Measurements from ENCODE around the gene ATP10A. TPM values are rescaled to one million over a fixed set of nuclear protein-coding genes. Genes with fewer than 3 reads are reported as not detected.
A peak's percentile ranks its signal among the peaks of the same experiment; 100 is the strongest.

The ATP10A gene
- total and polyA plus RNA-seq, 5 experiments from 2014 or later, result 5.2 to 59.1 (median 18.1) TPM

- H3K9me3 Mint-ChIP-seq, result peaks cover 0 to 2% (median 0%) of the 10 kb centered on the region in 9 donors
- ATAC-seq, result no peak
- H3K4me1 Mint-ChIP-seq, result peaks cover 0 to 5% (median 1%) of the 10 kb centered on the region in 4 donors
- H3K27ac Mint-ChIP-seq, result no peak overlapping the region
- no peak for DNase-seq
- H3K4me3 Mint-ChIP-seq, result no peak overlapping the region
- H3K27me3 Mint-ChIP-seq, result no peaks in the 10 kb centered on the region
- H3K36me3 Mint-ChIP-seq, result no peaks in the 10 kb centered on the region
- POLR2A ChIA-PET, result interaction anchor here (1.1 kb wide), 1 partner anchor 96 kb away, joined by 3 read pairs; no protein-coding TSS in a partner anchor
Measured at GRCh38 chr15:25879438-25879837, 16.3 kb upstream of the ATP10A start.

- H3K4me1 Mint-ChIP-seq, result peaks cover 0 to 5% (median 1%) of the 10 kb centered on the region in 4 donors
- POLR2A ChIA-PET, result interaction anchor here (1.2 kb wide), 1 partner anchor 14 kb away, joined by 6 read pairs; the partner anchor contains the start of gene ATP10A
- no peak for DNase-seq
- H3K27ac Mint-ChIP-seq, result no peak overlapping the region
- no peak for ATAC-seq
- H3K36me3 Mint-ChIP-seq, result no peaks in the 10 kb centered on the region
- peaks cover 0 to 2% (median 0%) of the 10 kb centered on the region in 9 donors for H3K9me3 Mint-ChIP-seq
- H3K4me3 Mint-ChIP-seq, result no peak overlapping the region
- H3K27me3 Mint-ChIP-seq, result no peaks in the 10 kb centered on the region
Measured at GRCh38 chr15:25877681-25878080, 14.6 kb upstream of the ATP10A start.

GRCh38 chr15:25876231-25877140, 13.4 kb upstream of the ATP10A start:
- DNase-seq, result no peak
- Mint-ChIP-seq H3K27me3 (no peaks in the 10 kb centered on the region), H3K27ac (peak overlapping the region in 2 of 10 donors; percentile 7 to 9), H3K4me1 (peaks cover 0 to 5% (median 1%) of the 10 kb centered on the region in 4 donors), H3K9me3 (peaks cover 0 to 2% (median 0%) of the 10 kb centered on the region in 9 donors), H3K36me3 (no peaks in the 10 kb centered on the region), H3K4me3 (no peak overlapping the region)
- POLR2A ChIA-PET, result interaction anchor here (1.2 kb wide), 1 partner anchor 13 kb away, joined by 6 read pairs; the partner anchor contains the start of gene ATP10A
- no peak for ATAC-seq

GRCh38 chr15:25875566-25875965, 12.4 kb upstream of the ATP10A start:
- peaks cover 0 to 2% (median 0%) of the 10 kb centered on the region in 9 donors for H3K9me3 Mint-ChIP-seq
- ATAC-seq, result no peak
- DNase-seq, result no peak
- H3K4me3 Mint-ChIP-seq, result no peak overlapping the region
- H3K27ac Mint-ChIP-seq, result no peak overlapping the region
- peaks cover 0 to 5% (median 1%) of the 10 kb centered on the region in 4 donors for H3K4me1 Mint-ChIP-seq
- no peaks in the 10 kb centered on the region for H3K36me3 Mint-ChIP-seq
- no peaks in the 10 kb centered on the region for H3K27me3 Mint-ChIP-seq
- POLR2A ChIA-PET, result no interaction called here

- DNase-seq (no peak), ATAC-seq (no peak)
- Mint-ChIP-seq H3K27ac (no peak overlapping the region), H3K4me1 (peaks cover under 1 to 12% (median 6%) of the 10 kb centered on the region in 4 donors), H3K4me3 (no peak overlapping the region), H3K27me3 (no peaks in the 10 kb centered on the region), H3K36me3 (no peaks in the 10 kb centered on the region), H3K9me3 (peaks cover 0 to 2% (median 0%) of the 10 kb centered on the region in 9 donors)
- POLR2A ChIA-PET, result interaction anchor here (0.7 kb wide), 1 partner anchor 9 kb away, joined by 3 read pairs; no protein-coding TSS in a partner anchor
Measured at GRCh38 chr15:25874379-25874778, 11.3 kb upstream of the ATP10A start.

- no peak overlapping the region for H3K27ac Mint-ChIP-seq
- no peaks in the 10 kb centered on the region for H3K36me3 Mint-ChIP-seq
- DNase-seq (no peak), ATAC-seq (no peak)
- H3K4me3 Mint-ChIP-seq, result no peak overlapping the region
- no peaks in the 10 kb centered on the region for H3K9me3 Mint-ChIP-seq
- POLR2A ChIA-PET, result no interaction called here
- H3K4me1 Mint-ChIP-seq, result peaks cover 2 to 10% (median 8%) of the 10 kb centered on the region in 4 donors
- H3K27me3 Mint-ChIP-seq, result no peaks in the 10 kb centered on the region
Measured at GRCh38 chr15:25871403-25871802, 8.3 kb upstream of the ATP10A start.

GRCh38 chr15:25870938-25871337, 7.8 kb upstream of the ATP10A start:
- Mint-ChIP-seq H3K4me1 (peaks cover 2 to 10% (median 8%) of the 10 kb centered on the region in 4 donors), H3K27me3 (no peaks in the 10 kb centered on the region), H3K36me3 (no peaks in the 10 kb centered on the region), H3K9me3 (no peaks in the 10 kb centered on the region), H3K4me3 (no peak overlapping the region), H3K27ac (no peak overlapping the region)
- POLR2A ChIA-PET, result no interaction called here
- ATAC-seq, result no peak
- DNase-seq, result no peak

- H3K27ac Mint-ChIP-seq, result no peak overlapping the region
- H3K27me3 Mint-ChIP-seq, result no peaks in the 10 kb centered on the region
- H3K36me3 Mint-ChIP-seq, result no peaks in the 10 kb centered on the region
- peak overlapping the region in 1 of 10 donors; percentile 24 for H3K4me3 Mint-ChIP-seq
- no peak for ATAC-seq
- peaks cover 0 to 1% (median 0%) of the 10 kb centered on the region in 9 donors for H3K9me3 Mint-ChIP-seq
- peaks cover 5 to 15% (median 10%) of the 10 kb centered on the region in 4 donors for H3K4me1 Mint-ChIP-seq
- POLR2A ChIA-PET, result no interaction called here
- no peak for DNase-seq
Measured at GRCh38 chr15:25869701-25870100, 6.6 kb upstream of the ATP10A start.

GRCh38 chr15:25866874-25867273, 3.7 kb upstream of the ATP10A start:
- POLR2A ChIA-PET, result interaction anchor here (1.2 kb wide), 1 partner anchor 56 kb away, joined by 3 read pairs; no protein-coding TSS in a partner anchor
- Mint-ChIP-seq H3K27ac (no peak overlapping the region), H3K4me3 (no peak overlapping the region), H3K27me3 (peaks cover 0 to 3% (median 0%) of the 10 kb centered on the region in 5 donors), H3K4me1 (peaks cover 10 to 23% (median 16%) of the 10 kb centered on the region in 4 donors), H3K36me3 (no peaks in the 10 kb centered on the region), H3K9me3 (peaks cover 0 to 1% (median 0%) of the 10 kb centered on the region in 9 donors)
- ATAC-seq, result no peak
- no peak for DNase-seq

GRCh38 chr15:25866251-25866650, 3.1 kb upstream of the ATP10A start:
- Mint-ChIP-seq H3K4me3 (peak overlapping the region in 1 of 10 donors; percentile 14), H3K9me3 (peaks cover 0 to 1% (median 0%) of the 10 kb centered on the region in 9 donors), H3K36me3 (no peaks in the 10 kb centered on the region), H3K27ac (peak overlapping the region in 3 of 10 donors; percentile 9 to 68 (median 30)), H3K27me3 (peaks cover 0 to 6% (median 0%) of the 10 kb centered on the region in 5 donors), H3K4me1 (peaks cover 15 to 30% (median 22%) of the 10 kb centered on the region in 4 donors)
- POLR2A ChIA-PET, result interaction anchor here (1.2 kb wide), 1 partner anchor 55 kb away, joined by 3 read pairs; no protein-coding TSS in a partner anchor
- ATAC-seq (no peak), DNase-seq (no peak)

- POLR2A ChIA-PET, result interaction anchor here (8.5 kb wide), 1 partner anchor 15 kb away, joined by 201 read pairs; no protein-coding TSS in a partner anchor
- ATAC-seq (no peak), DNase-seq (no peak)
- no peaks in the 10 kb centered on the region for H3K36me3 Mint-ChIP-seq
- H3K4me1 Mint-ChIP-seq, result peaks cover 27 to 41% (median 35%) of the 10 kb centered on the region in 4 donors
- H3K27me3 Mint-ChIP-seq, result peaks cover 0 to 6% (median 0%) of the 10 kb centered on the region in 5 donors
- peaks cover 0 to 1% (median 0%) of the 10 kb centered on the region in 9 donors for H3K9me3 Mint-ChIP-seq
- peak overlapping the region in 9 of 10 donors; percentile 45 to 88 (median 69) for H3K4me3 Mint-ChIP-seq
- peak overlapping the region in 7 of 10 donors; percentile 6 to 78 (median 43) for H3K27ac Mint-ChIP-seq
Measured at GRCh38 chr15:25864966-25865365, 1.8 kb upstream of the ATP10A start.

GRCh38 chr15:25863968-25864580, 947 bp upstream of the ATP10A start:
- DNase-seq, result no peak
- peak overlapping the region; percentile 72 to 93 (median 86) for H3K4me3 Mint-ChIP-seq
- H3K36me3 Mint-ChIP-seq, result no peaks in the 10 kb centered on the region
- H3K27me3 Mint-ChIP-seq, result peaks cover 0 to 6% (median 0%) of the 10 kb centered on the region in 5 donors
- peaks cover 0 to 1% (median 0%) of the 10 kb centered on the region in 9 donors for H3K9me3 Mint-ChIP-seq
- no peak for ATAC-seq
- peak overlapping the region in 7 of 10 donors; percentile 76 to 90 (median 87) for H3K27ac Mint-ChIP-seq
- peaks cover 30 to 43% (median 37%) of the 10 kb centered on the region in 4 donors for H3K4me1 Mint-ChIP-seq
- POLR2A ChIA-PET, result interaction anchor here (0.9 to 8.5 kb wide), 6 partner anchors 10 to 120 kb away, joined by 3 to 201 read pairs (median 4); no protein-coding TSS in a partner anchor

Data from naive thymus-derived CD8-positive, alpha-beta T cell (primary cell).